Activated naive CD8-positive, alpha-beta T cell treated with anti-CD3 and anti-CD28 coated beads, Interleukin-2, amount 10 ng/mL, durations not matched to agents 7 days and 5 days (primary cell): Measurements from ENCODE around the gene FILIP1L. TPM values are rescaled to one million over a fixed set of nuclear protein-coding genes. Genes with fewer than 3 reads are reported as not detected.

ENCODE experiments used
- ATAC-seq: fragments of 150-1000 bp; cut with Tn5 transposase; one replicate; pipeline ENCODE4 v1.10.0; 2021; ENCODE audit warnings: low read depth, moderate library complexity
- POLR2A ChIA-PET: fragments of 350-600 bp; sonication (Branson Sonifier 250); formaldehyde crosslinking; loops from one replicate; lab custom pipeline; 2021; ENCODE audit warnings: antibody characterized with exemption; lab: Charles Lee
- DNase-seq: peaks from one replicate; pipeline ENCODE4 v3.0.0; 2021
- H3K27ac Mint-ChIP-seq: one replicate; pipeline ENCODE4 v1.8.0; 2022; ENCODE audit warnings: mild to moderate bottlenecking, mixed read lengths
- H3K27me3 Mint-ChIP-seq: one replicate; pipeline ENCODE4 v1.8.0; 2022; ENCODE audit warnings: mild to moderate bottlenecking, moderate library complexity, mixed read lengths
- H3K36me3 Mint-ChIP-seq: one replicate; pipeline ENCODE4 v1.8.0; 2021; ENCODE audit warnings: mild to moderate bottlenecking, mixed read lengths
- H3K4me1 Mint-ChIP-seq: one replicate; pipeline ENCODE4 v1.8.0; 2021; ENCODE audit warnings: mixed read lengths
- H3K4me3 Mint-ChIP-seq: one replicate; pipeline ENCODE4 v1.8.0; 2022; ENCODE audit warnings: mild to moderate bottlenecking, moderate library complexity, mixed read lengths
- H3K9me3 Mint-ChIP-seq: one replicate; pipeline ENCODE4 v1.8.0; 2021; ENCODE audit warnings: mixed read lengths
- total RNA-seq, 2 experiments: library from RNA; stranded (reverse); gene quantifications; one replicate each; pipeline ENCODE4 v1.2.3, GENCODE V29; 2021

Gene FILIP1L
- total RNA-seq, 2 experiments from 2014 or later, result 2.0 to 2.4 TPM

DNA sequence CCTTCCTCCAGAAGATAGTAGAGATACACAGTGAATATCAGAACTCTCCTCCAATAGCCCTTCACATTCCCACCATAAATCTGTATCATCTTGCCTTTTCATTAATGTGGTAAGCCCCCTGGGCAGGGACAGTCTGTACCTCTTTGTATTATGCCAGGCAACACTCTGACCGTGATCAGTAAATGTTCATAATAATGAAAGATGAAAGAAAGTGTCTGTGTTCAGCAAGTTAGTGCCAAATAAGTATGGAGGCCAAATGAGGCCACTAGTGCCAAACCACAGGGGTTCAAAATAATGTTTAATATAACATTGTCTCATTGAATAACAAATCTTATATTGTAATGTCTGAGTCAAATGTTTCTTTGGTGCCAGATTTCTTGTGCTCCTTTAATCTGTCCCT, 192.3 kb downstream of the FILIP1L start:
- POLR2A ChIA-PET, result no interaction called here
- Mint-ChIP-seq H3K4me3 (no peak overlapping the region), H3K36me3 (peaks cover 15% of the 10 kb centered on the region), H3K4me1 (no peaks in the 10 kb centered on the region), H3K9me3 (no peaks in the 10 kb centered on the region), H3K27ac (no peak overlapping the region), H3K27me3 (no peaks in the 10 kb centered on the region)
- DNase-seq, result no peak
- ATAC-seq, result no peak

GRCh38 chr3:99921377-99921695, 193.0 kb downstream of the FILIP1L start:
- no peaks in the 10 kb centered on the region for H3K9me3 Mint-ChIP-seq
- H3K27me3 Mint-ChIP-seq, result no peaks in the 10 kb centered on the region
- no peak overlapping the region for H3K27ac Mint-ChIP-seq
- ATAC-seq (no peak), DNase-seq (no peak)
- no peak overlapping the region for H3K4me3 Mint-ChIP-seq
- POLR2A ChIA-PET, result no interaction called here
- H3K36me3 Mint-ChIP-seq, result peaks cover 15% of the 10 kb centered on the region
- no peaks in the 10 kb centered on the region for H3K4me1 Mint-ChIP-seq

- no peaks in the 10 kb centered on the region for H3K4me1 Mint-ChIP-seq
- ATAC-seq (no peak), DNase-seq (no peak)
- no peaks in the 10 kb centered on the region for H3K9me3 Mint-ChIP-seq
- no peak overlapping the region for H3K4me3 Mint-ChIP-seq
- H3K27ac Mint-ChIP-seq, result no peak overlapping the region
- POLR2A ChIA-PET, result no interaction called here
- H3K27me3 Mint-ChIP-seq, result no peaks in the 10 kb centered on the region
- H3K36me3 Mint-ChIP-seq, result peaks cover 16% of the 10 kb centered on the region
These were observed 193.6 kb downstream of the FILIP1L start for GRCh38 chr3:99920481-99921376.

DNA sequence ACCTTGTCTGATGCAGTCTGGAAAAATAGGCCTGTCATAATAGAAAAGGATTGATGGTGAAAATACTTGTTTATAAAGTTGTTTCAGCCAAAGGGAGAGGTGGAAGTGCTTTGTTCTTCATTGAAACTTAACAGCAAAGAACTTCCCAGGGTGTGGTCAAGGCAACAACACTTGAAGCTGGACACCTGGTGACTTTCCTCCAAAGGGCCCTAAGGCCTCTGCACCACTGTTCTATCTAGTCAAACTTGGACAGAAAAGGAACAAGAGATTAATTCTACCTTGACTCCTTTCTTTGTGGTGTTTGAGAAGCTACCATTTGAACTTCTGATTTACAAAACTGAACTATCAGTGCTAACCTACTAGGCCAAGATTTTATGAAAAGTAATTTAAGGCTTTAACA, 194.6 kb downstream of the FILIP1L start:
- DNase-seq (no peak), ATAC-seq (no peak)
- Mint-ChIP-seq H3K27me3 (no peaks in the 10 kb centered on the region), H3K4me3 (no peak overlapping the region), H3K36me3 (peaks cover 18% of the 10 kb centered on the region), H3K27ac (no peak overlapping the region), H3K9me3 (no peaks in the 10 kb centered on the region), H3K4me1 (no peaks in the 10 kb centered on the region)
- POLR2A ChIA-PET, result no interaction called here

- H3K36me3 Mint-ChIP-seq, result peaks cover 21% of the 10 kb centered on the region
- POLR2A ChIA-PET, result no interaction called here
- ATAC-seq, result no peak
These were observed 195.6 kb downstream of the FILIP1L start for GRCh38 chr3:99918715-99919114.

DNA sequence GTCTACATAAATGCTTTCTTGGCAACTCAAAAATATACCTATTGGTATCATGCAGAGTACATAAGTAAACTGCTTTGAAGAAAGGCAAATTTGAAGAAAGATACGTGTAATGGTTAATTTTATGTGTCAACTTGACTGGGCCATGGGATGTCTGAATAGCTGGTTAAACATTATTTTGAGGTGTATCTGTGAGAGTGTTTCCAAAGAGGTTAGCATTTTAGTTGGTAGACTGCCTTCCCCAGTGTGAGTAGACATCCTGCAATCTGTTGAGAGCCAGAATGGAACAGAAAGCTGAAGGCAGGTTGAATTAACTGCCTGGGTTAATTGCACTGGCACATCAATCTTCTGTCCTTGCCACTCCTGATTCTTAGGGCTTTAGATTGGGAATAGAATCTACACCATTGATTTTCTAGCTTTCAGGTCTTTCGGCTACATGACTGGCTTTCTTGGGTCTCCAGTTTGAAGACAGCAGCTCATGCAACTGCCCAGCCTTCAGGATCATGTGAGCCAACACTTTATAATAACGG, 198.3 kb downstream of the FILIP1L start:
- peaks cover 10% of the 10 kb centered on the region for H3K36me3 Mint-ChIP-seq
- POLR2A ChIA-PET, result interaction anchor here (1.1 kb wide), 1 partner anchor 48 kb away, joined by 3 read pairs; no protein-coding TSS in a partner anchor
- H3K4me1 Mint-ChIP-seq, result no peaks in the 10 kb centered on the region
- H3K27me3 Mint-ChIP-seq, result no peaks in the 10 kb centered on the region
- ATAC-seq, result no peak
- H3K4me3 Mint-ChIP-seq, result no peak overlapping the region
- no peak for DNase-seq
- H3K9me3 Mint-ChIP-seq, result no peaks in the 10 kb centered on the region
- H3K27ac Mint-ChIP-seq, result no peak overlapping the region

More at GRCh38 chr3:99918715-99919114, 195.6 kb downstream of the FILIP1L start:
- DNase-seq, result no peak
- no peak overlapping the region for H3K27ac Mint-ChIP-seq
- no peaks in the 10 kb centered on the region for H3K9me3 Mint-ChIP-seq
- H3K27me3 Mint-ChIP-seq, result no peaks in the 10 kb centered on the region
- H3K4me1 Mint-ChIP-seq, result no peaks in the 10 kb centered on the region
- no peak overlapping the region for H3K4me3 Mint-ChIP-seq

DNA sequence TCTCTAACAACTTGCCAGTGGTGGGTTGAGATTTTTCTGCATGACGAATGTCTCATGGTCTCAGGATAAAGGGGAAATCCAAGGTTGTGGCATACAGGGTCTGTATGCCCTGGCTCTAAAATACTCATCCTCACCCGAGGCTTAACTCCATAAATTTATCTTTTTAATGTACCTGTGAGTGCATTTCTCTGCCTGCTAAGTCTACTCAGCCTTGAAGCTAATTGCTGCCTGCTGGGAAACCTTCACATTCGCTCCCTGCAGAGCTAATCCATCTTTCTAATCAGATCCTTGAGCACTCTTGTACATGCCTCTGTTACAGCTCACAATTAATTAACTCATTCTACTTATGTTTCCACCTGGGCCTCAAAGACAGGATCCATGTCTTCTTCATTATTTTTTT, 202.9 kb downstream of the FILIP1L start:
- Mint-ChIP-seq H3K27ac (no peak overlapping the region), H3K4me3 (no peak overlapping the region), H3K9me3 (peaks cover 3% of the 10 kb centered on the region), H3K36me3 (peaks cover 10% of the 10 kb centered on the region), H3K27me3 (no peaks in the 10 kb centered on the region), H3K4me1 (no peaks in the 10 kb centered on the region)
- ATAC-seq (no peak), DNase-seq (no peak)
- POLR2A ChIA-PET, result no interaction called here

DNA sequence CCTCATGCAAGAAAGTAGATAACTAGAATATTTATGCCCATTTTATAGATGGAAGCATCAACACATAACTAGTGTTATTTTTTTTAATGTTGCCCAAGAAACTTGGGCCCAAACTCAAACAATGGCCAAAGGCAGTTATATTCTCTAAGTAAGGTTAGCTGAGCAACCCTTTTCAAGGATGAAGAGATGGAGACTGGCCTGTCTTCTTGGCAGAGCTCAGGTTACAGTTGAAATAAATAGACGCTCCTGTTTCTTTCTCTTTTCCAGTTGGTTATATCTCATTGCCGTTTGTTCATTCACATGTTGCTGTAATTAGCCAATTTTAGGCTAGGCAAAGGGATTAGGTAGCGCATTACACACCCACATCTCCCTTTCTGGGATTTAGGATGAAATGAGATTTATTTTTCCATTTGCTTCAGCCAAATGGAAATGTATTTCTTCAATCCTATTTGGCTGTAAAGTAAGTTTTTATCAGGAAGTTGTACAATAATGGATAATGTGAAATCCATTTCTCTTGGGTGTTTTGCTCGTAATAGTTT, 203.5 kb downstream of the FILIP1L start:
- peaks cover 3% of the 10 kb centered on the region for H3K9me3 Mint-ChIP-seq
- H3K4me3 Mint-ChIP-seq, result no peak overlapping the region
- H3K36me3 Mint-ChIP-seq, result peaks cover 10% of the 10 kb centered on the region
- no peak overlapping the region for H3K27ac Mint-ChIP-seq
- no peak for DNase-seq
- ATAC-seq, result no peak
- POLR2A ChIA-PET, result no interaction called here
- no peaks in the 10 kb centered on the region for H3K4me1 Mint-ChIP-seq
- H3K27me3 Mint-ChIP-seq, result no peaks in the 10 kb centered on the region

- no peak overlapping the region for H3K4me3 Mint-ChIP-seq
- DNase-seq (no peak), ATAC-seq (no peak)
- H3K27ac Mint-ChIP-seq, result no peak overlapping the region
- peaks cover 10% of the 10 kb centered on the region for H3K36me3 Mint-ChIP-seq
- peaks cover 3% of the 10 kb centered on the region for H3K9me3 Mint-ChIP-seq
- H3K27me3 Mint-ChIP-seq, result no peaks in the 10 kb centered on the region
- H3K4me1 Mint-ChIP-seq, result no peaks in the 10 kb centered on the region
- POLR2A ChIA-PET, result interaction anchor here (0.7 kb wide), 1 partner anchor 12 kb away, joined by 3 read pairs; no protein-coding TSS in a partner anchor
These were observed 204.4 kb downstream of the FILIP1L start for GRCh38 chr3:99909714-99910495.

GRCh38 chr3:99907959-99908544, 206.2 kb downstream of the FILIP1L start:
- H3K27me3 Mint-ChIP-seq, result no peaks in the 10 kb centered on the region
- ATAC-seq (no peak), DNase-seq (no peak)
- peaks cover 2% of the 10 kb centered on the region for H3K4me1 Mint-ChIP-seq
- H3K4me3 Mint-ChIP-seq, result no peak overlapping the region
- peaks cover 11% of the 10 kb centered on the region for H3K36me3 Mint-ChIP-seq
- no peak overlapping the region for H3K27ac Mint-ChIP-seq
- H3K9me3 Mint-ChIP-seq, result peaks cover 3% of the 10 kb centered on the region
- POLR2A ChIA-PET, result no interaction called here

GRCh38 chr3:99903869-99904268, 210.4 kb downstream of the FILIP1L start:
- DNase-seq (no peak), ATAC-seq (no peak)
- H3K4me1 Mint-ChIP-seq, result peaks cover 2% of the 10 kb centered on the region
- no peaks in the 10 kb centered on the region for H3K27me3 Mint-ChIP-seq
- peaks cover 10% of the 10 kb centered on the region for H3K36me3 Mint-ChIP-seq
- peaks cover 3% of the 10 kb centered on the region for H3K9me3 Mint-ChIP-seq
- H3K27ac Mint-ChIP-seq, result no peak overlapping the region
- H3K4me3 Mint-ChIP-seq, result no peak overlapping the region
- POLR2A ChIA-PET, result no interaction called here

GRCh38 chr3:99902091-99902490, 212.2 kb downstream of the FILIP1L start:
- no peak overlapping the region for H3K27ac Mint-ChIP-seq
- DNase-seq (no peak), ATAC-seq (no peak)
- H3K4me1 Mint-ChIP-seq, result peaks cover 2% of the 10 kb centered on the region
- POLR2A ChIA-PET, result no interaction called here
- peaks cover 9% of the 10 kb centered on the region for H3K36me3 Mint-ChIP-seq
- H3K27me3 Mint-ChIP-seq, result no peaks in the 10 kb centered on the region
- H3K9me3 Mint-ChIP-seq, result no peaks in the 10 kb centered on the region
- no peak overlapping the region for H3K4me3 Mint-ChIP-seq
